HG02938 (cell line): ENCODE measurements around the gene CELA1.
"Not testable (repeated sequence)": the region's sequence is repeated elsewhere in the genome, so short reads cannot be mapped to it uniquely, and the experiment has no call there.

Experiments used
- ATAC-seq: cut with Tn5 transposase; IDR thresholded peaks from one replicate; pipeline ENCODE4 v1.9.1; 2021; ENCODE audit warnings: mild to moderate bottlenecking, moderate library complexity; ENCODE audit not compliant: unreplicated experiment

The CELA1 gene

DNA sequence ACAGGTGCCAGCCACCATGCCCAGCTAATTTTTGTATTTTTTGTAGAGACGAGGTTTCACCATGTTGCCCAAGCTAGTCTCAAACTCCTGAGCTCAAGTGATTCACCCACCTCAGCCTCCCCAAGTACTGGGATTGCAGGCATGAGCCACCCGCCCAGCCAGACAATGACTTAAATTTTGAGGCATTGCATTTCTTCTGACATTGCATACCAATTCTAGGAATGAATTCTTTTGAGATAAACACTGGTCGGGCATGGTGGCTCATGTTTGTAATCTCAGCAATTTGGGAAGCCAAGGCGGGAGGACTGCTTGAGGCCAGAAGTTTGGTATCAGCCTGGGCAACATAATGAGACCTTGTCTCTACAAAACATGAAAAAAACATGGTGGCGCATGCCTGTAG lies 2.5 kb upstream of the CELA1 start:
- no peak for ATAC-seq

DNA sequence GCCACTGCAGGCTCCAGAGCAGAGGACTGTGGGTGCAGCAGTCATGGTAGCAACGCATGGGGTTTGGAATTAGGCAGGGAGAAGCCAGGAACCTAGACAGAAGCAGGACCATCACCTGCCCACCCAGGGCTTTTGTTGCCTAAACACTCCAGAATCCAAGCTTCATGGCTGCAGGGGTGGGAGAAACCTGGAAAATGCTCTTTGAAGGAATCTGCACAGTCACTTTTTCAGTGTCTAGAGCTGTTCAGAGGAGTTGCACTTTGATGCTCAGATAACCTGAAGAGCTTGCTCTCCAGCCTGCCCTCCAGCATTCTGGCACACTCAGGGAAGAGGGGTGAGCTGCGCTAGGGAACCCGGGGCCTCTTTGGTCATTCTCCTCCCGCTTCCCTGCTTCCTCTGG lies 1.6 kb upstream of the CELA1 start:
- no peak for ATAC-seq

DNA sequence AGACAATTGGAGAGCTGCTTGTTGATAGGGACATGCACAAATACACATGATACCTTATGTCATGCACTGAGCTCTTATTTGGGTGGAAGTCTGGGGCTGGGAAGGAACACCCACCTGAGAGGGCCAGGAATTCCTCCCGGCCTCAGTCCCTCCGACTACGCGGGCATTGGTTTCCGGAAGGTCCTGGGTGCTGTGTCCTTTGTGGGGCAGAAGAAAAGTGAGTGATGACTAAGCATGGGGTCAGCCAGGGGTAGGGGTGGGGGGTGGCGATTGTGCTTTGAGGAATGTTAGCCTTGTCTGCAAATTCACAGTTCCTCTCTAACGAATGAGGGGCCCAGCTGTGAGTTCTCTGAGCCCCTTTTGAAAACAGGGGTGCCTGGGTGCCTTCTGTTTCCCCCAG lies 798 bp downstream of the CELA1 start:
- ATAC-seq = no peak

DNA sequence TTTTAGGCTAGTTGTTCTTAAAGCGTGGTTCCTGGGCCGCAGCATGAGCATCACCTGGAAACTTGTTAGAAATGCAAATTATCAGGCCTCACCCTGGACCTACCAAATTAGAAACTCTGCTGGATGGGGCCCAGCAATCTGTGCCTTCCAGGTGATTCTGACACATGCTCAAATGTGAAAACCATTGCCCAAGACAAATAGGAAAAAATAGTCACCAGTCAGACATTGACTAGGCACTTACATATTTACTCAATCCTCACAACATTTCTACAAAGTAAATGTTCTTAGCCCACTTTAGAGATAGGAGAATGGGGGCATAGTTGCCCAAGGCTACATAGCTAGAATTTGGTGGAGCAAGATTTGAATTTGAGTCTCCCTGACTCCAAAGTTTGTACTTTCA lies 3.3 kb downstream of the CELA1 start:
- no peak for ATAC-seq

GRCh38 chr12:51342416-51342815 lies 4.1 kb downstream of the CELA1 start:
- ATAC-seq = no peak

DNA sequence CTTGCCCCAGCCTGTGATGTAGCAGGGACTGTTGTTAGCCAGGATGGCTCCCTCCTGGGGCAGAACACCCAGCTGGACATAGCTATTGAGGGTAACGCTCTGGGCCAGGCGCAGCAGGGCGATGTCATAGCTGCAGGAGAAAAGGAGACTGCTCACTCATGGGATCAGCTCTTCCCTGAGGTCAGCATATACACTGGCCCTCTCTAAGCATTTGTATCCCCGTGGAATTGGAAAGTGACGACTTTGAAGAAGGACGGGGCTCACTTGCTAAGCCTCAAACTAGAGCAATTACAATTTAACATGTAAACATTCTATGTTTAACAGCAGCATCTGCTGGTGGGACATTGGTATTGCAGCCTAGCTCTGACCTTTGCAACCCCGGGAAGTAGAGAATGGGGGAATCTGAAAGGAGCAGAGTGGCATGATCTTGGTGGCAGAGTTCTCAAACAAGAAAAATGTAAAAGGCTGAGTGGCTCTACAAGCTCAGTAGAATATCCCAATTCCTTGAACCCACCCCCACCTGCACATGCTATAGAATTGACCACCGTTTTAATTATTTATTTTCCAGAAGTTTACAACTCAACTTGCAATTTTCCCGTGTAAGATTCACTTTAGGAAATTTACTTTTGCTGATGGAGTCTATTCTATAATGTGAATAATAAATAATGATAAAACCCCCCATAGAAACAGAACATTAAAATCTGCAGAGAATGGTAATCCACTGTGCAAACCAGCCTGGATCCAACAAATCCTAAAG lies 5.0 kb downstream of the CELA1 start:
- ATAC-seq = no peak

- ATAC-seq = no peak
Observed at GRCh38 chr12:51339750-51340149, 6.7 kb downstream of the CELA1 start.

GRCh38 chr12:51337336-51337735 lies 9.1 kb downstream of the CELA1 start:
- ATAC-seq = not testable (repeated sequence)

- no peak for ATAC-seq
Observed at GRCh38 chr12:51335931-51336330, 10.5 kb downstream of the CELA1 start.

DNA sequence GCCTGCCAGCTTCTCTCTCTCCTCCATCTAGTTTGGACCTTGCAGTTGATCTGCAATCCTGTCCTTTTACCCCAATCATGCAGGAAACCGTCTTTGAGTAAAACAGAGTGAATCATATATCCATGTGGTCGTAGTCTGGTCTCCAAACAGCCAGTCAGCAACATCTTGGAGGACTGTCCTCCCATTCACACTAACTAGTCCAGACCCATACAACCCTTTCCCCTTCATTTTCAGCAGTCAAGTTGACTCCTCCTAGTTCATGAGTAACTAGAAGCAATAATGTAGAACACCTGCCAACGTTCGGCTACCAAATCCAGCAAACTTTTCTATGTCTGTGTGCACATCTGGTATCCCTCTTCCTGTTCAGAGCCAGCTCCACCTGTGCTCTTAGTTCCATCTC lies 11.7 kb downstream of the CELA1 start:
- ATAC-seq = no peak

DNA sequence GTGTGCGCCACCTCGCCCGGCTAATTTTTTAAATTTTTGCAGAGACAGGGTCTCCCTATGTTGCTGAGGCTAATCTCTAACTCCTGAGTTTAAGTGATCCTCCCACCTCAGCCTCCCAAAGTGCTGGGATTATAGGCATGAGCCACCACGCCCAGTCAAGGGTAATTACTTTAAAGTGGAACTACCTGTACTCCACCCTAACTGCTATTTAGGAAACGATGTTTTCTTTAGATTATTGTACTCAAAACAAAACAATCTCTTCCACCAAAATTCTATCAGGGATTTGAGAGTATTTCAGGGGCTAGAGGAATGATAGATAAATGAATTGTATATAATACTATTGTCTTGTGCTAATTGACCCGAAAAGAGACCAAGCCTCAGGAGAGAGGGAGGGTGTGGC lies 12.9 kb downstream of the CELA1 start:
- no peak for ATAC-seq

DNA sequence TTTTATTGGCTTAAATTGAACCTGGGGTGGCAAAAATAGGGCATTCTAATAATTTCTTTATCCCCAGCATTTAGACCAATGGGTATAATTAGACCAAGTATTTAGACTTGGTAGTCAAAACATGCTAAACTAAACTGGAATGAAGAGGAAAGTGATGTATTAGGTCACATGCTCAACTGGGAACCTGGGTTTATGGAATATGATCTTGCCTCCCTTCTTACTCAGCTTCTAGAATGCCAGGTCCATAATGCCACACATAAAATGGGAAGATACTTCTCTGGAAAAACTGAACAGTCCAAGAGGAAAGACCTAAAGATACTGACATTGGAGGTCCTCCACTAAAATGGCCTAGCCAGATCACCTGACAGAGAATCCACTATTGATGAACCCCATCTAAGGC lies 16.3 kb downstream of the CELA1 start:
- ATAC-seq = no peak

- ATAC-seq = no peak
Observed at GRCh38 chr12:51329742-51330141, 16.7 kb downstream of the CELA1 start.

- ATAC-seq = no peak
Observed at GRCh38 chr12:51328587-51328986, 17.9 kb downstream of the CELA1 start.

DNA sequence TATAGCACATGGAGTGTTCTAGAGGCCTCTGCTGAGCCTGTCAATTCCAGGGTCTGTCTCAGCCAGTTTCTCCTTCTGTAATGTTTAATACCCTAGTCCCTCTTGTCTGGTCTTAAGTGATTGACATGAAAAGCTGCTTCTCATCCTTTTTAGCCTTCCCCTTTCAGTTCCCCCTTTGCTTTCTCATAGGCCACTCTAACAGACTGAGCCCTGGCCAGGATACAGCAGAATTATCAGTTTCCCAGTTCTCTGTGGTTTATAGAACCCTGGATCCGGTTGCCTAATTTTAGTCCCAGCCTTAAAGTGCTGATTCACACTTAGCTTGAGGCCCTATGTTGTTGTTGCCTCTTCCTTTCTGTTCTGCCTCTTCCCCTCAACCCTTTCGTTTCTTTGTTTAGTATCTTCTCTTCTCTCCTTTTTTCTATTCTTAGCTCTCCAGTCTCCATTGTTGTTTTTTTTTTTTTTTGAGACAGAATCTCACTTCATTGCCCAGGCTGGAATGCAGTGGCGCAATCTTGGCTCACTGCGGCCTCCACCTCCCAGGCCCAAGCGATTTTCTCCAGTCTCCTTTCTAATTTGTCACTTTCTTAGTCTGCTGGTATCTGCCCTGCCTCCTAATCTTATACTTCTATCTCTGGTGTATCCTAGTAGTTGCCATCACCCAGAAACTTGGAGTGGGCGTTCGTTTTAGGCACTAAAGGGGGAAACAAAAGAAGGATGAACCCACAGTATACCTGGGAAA lies 19.6 kb downstream of the CELA1 start:
- ATAC-seq = no peak

DNA sequence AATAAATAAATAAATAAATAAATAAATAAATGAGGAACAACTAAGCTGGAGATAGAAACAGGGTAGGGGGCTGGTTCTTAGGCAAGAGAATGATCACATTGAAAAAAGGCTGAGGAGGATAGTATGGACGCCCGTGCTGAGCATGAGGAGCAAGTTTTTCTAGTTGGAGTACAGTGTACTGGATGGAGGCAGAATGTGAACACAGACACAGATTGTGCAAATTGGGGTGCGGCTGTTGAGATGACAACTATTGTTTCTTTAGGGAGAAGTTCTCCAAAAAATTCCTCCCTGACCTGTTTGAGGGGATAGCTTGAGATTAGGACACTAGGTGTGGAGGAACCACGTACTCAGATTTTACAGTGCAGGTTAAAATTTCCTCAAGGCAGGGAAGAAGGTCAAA lies 21.5 kb downstream of the CELA1 start:
- ATAC-seq = no peak

GRCh38 chr12:51323966-51324895 lies 22.2 kb downstream of the CELA1 start, which contains the start of gene BIN2:
Gene BIN2 (minus strand): TSS chr12:51324174. CDS start chr12:51324102, 72 bp downstream.
- ATAC-seq = no peak

- ATAC-seq = no peak
Observed at GRCh38 chr12:51323317-51323960, 23.0 kb downstream of the CELA1 start.

GRCh38 chr12:51322452-51322851 lies 24.0 kb downstream of the CELA1 start:
- ATAC-seq = no peak

DNA sequence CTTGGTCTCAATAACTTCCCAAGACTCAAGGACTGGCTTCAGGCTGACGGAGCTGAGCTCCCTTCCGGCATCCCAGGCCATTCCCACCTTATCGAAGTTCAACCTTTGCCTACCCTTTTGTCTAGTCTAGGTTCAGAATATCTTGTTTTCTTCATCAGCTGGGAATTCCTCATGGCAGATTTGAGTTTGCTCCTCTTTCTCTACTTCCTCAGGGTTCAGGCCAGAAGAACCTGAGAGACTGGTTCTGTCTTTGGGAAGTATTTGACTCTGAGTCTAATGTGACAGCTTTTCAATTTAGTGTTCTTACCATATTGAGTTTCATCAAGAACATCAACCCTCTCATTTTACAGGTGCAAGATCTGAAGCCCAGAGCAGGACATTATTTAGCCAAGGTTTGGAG lies 24.6 kb downstream of the CELA1 start:
- ATAC-seq = no peak
